T-helper 1 cell (primary cell): ENCODE results near the gene C10orf67.
A peak's percentile ranks its signal among the peaks of the same experiment; 100 is the strongest.
"Not testable (repeated sequence)": the region's sequence is repeated elsewhere in the genome, so short reads cannot be mapped to it uniquely, and the experiment has no call there.

Experiments used
- DNase-seq, 5 donors: peaks; one replicate each; pipeline ENCODE4 v3.0.0-alpha.2; 2012 to 2020

Gene C10orf67

DNA sequence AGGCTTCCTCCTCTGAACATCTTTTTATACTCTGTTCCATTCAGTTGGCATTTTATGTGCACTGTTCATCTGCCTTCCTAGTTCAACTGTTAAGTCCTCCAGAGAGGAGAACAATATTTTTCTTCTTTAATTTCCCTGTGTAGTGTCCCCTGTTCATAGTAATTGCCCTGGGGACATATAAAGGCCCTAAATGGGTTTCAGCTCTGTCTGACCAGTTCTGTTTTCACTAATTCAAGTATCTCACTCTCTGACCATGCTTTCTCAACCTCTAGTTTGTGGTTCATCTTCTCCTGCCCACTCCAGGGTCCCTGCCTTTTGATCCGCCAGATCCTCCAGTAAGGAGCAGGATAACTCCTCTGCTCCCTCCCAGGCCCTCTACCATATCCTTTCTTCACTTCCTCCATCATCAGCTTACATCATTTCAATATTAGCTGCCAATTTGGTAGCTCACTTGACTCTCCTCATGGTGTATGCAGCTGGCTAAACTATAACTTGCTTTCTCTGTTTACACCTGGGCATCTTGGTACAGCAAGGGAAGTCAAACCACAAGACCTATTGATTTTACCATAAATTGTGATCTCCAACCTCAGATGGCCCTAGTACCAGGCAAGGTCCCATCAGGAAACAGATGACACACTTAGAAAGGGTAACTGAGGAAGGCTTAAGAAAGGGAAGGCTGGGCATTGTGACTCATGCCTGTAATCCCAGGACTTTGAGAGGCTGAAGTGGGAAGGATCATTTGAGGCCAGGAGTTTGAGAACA is 17.7 kb upstream of the C10orf67 start:
- DNase-seq, result peak in 1 of 5 donors; percentile 19

DNA sequence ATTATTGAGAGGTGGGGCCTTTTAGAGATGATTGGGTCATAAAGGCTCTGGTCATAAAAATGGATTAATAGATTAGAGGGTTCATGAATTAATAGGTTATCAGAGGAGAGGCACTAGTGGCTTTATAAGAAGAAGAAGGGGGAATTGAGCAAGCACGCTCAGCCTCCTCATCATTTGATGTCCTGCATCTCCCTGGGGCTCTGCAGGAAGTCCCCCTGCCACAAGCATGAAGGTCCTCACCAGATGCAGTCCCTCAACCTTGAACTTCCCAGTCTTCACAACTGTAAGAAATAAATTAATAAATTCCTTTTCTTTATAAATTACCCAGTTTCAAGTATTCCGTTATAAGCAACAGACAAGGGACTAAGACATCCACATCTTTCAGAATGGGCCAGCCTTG is 17.1 kb upstream of the C10orf67 start:
- DNase-seq, result no peak

DNA sequence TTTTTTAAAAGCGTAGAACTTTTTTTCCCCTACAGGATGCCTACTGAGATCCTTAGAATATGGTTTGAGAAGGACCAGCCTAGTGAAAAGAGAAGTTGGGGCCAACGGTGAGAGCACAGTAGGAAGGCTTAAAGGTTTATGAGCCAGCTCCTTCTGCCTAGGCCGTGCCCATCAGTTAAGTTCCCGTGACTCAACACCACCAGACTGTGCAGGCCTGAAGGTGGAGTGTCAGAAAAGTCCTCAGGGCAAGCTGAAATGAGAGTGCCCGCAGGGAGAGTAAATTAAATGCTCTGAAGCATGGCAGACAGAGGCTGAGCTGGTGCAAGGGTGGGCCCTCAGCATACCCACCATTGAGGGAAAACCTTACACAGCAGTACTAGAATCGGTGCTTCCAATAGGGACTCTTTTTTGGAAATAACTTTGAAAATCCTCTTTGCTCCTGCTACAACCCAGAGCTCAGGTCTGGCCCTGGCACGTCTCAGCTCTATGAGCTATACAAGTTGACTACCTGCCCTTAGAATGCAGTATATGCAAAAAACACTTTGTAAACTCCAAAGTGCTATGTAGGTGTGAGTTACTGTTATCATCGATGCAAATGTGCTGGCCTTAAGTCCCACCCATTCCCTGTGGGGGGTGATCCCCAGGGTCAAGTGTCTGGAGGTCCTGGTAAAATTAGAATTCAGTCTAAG is 15.2 kb upstream of the C10orf67 start:
- no peak for DNase-seq

DNA sequence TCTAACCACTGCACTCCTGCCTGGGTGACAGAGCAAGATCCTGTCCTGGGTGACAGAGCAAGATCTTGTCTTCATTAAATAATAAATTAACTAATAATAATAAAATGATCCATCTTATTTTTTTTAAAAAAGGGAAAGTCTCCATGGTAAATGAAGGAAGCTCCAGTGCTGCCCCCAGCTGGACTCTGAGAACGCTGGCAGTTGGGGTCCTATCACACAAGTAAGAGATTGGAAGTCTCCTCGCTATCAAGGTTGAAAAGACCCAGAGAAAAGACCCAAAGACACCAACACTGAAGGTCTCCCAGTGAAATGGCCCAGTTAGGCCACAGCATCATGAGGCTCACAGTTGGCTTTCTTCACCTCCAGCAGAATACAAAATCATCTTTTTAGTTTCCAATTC is 13.8 kb upstream of the C10orf67 start:
- DNase-seq, result no peak

DNA sequence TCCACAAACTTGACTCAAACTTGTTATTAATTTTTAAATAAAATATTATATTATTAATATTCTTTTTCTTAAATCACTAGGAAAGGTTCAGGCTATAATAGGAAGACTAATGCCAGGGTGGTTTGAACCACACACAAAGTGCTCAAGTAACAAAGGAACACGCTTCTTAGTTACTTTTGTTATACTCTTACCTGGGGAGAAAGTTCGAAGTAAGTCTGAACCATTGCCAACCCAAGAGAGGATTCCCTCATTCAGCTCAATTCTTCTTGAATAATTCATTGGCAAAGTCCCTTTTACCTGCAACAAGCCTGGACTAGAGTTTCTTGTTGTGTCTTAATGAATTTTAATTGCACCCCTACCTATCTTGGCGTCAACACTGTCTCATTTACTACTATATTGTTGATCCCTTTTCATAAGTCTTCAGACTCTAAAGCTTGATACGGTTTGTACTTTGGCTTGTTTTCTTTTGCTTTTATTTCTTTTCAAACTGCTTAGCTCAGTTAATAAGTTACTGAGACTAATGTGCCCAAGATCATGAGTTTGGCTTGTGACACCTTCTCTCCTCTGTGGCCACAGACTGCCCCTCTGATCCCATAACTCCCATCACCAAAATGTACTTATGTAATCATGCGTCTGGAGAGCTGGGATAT is 10.2 kb upstream of the C10orf67 start:
- DNase-seq, result no peak

DNA sequence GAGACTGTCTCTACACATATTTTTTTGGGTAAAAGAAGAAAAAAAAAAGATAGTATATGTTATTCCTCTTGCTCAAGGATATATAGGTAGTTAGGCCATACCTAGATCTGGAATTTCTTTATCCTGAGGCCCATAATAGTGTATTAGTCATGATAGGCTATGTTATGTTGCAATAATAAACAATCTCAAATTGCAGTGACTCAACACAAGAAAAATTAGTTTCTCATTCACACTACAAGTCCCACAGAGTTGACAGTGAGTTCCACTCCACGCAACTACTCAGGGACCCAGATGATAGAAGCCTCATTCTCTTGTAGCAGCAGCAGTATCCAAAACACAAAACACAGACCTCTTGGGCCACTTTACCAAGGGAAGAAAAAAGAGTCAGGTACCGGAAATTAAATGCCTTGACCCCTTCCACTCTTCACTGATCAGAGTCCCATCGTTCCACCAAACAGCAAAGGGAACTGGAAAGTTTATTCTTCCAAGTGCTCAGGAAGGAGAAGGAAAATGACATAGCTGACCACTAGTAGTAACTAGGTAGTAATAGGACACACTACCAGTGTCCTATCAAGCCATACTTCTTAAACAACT is 7.4 kb upstream of the C10orf67 start:
- DNase-seq, result no peak

DNA sequence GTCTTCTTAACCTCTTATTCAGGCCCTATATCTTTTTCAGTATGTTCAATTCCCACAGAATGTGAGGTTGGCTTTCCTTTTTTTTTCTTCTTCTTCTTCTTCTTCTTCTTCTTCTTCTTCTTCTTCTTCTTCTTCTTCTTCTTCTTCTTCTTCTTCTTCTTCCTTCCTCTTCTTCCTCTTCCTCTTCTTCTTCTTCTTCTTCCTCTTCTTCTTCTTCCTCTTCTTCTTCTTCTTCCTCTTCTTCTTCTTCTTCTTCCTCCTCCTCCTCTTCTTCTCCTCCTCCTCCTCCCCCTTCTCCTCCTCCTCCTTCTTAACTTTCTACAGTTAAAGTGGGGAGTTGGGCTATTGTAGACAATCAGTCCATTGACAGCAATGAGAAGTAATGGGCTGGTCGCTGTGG is 6.1 kb upstream of the C10orf67 start:
- DNase-seq, result not testable (repeated sequence)

DNA sequence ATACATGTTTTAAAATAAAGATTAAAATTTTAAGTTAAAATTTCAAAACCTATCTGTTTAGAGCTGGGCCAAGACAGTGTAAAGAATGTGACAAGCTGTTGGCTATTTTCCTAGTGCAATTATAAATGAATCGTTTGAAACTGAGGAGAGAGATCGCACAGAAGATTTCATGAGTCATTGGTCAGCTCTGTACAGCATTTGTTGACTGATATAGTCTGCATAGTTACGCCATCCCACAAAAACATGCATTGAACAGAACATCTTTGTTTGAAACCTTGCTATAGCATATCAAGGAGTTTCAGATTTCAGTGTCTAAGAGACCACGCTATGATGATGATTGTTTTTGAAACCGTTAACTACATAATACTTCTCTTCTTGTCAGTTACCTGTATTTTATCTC is 1.3 kb upstream of the C10orf67 start:
- no peak for DNase-seq

DNA sequence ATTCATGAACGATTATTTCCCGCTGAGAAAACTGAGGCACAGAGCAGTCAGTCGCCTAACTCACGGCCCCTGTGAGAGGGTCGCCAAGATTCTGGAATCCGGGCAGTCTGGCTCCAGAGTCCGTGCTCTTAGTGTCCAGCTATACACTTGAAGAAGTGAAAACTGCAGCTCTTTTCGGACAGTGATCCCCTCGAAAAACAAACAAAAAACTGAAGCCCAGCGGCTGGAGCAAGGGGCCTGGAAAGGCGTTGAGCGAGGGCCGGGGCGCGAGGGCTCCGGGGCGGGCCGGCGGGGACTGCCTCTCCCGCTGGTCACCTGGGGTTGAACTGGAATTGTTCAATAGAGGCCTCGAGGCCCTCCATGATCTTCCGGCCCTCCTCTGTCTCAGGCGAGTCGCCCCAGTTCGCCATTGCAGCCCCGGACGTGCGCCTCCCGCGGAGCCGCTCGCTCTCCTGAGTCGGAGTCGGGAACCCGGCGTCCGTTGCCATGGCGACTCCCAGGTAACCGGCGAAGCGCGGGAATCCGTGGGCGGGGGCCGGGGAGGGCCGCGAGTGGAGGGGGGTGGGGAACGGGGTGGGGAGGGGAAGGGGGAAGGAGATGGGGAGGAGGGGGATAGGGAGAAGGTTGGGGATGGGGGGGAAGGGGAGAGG is 881 bp downstream of the C10orf67 start:
- DNase-seq, result peak; percentile 15 to 45 (median 38)

DNA sequence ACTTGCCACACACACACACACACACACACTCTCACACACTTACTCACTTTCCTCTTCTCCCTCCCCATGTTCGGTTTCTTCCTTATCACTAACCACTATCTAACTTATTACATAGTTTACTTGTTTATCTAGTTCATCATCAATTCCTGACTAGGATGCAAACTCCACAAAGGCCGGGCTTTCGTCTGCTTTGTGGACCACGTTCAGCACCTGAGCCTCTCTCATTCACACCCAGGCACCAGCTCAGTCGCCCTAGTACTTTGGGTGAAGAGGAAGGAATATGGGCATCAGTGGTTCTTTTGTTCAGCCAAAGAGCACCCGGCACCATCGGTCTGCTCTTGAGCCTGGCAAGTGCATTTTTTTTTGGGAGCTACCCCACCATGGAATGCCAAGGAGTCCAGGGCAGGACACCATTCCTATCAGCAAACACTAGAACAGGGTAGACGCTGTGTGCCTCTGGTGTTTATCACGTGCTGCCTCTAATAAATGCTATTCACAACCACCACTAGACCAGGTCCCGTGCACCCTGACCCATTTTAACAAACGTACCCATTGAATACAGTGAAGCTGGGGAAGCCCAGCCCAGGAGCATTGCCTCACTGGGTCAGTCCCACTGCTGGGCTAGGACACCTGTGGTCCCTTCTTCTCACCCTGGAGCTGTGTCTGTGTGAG is 2.2 kb downstream of the C10orf67 start:
- DNase-seq, result no peak

DNA sequence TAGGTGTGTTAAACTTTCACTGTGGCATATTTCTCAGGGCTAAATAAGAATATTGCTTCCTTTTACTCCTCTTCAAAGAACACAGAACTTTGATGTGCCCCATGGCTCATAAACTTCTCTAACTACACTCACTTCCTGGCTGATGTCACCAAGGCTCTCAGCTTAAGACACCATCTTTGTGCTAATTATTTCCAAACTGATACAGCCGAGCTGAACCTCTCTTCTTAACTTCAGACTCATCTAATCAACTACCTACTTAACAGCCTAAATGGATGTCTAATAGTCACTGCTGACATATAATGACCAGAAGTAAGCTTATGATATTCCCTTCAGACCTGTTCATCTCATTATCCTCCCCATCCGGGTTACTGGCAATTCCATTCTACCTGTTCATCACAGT is 3.6 kb downstream of the C10orf67 start:
- DNase-seq, result peak in 1 of 5 donors; percentile 43

DNA sequence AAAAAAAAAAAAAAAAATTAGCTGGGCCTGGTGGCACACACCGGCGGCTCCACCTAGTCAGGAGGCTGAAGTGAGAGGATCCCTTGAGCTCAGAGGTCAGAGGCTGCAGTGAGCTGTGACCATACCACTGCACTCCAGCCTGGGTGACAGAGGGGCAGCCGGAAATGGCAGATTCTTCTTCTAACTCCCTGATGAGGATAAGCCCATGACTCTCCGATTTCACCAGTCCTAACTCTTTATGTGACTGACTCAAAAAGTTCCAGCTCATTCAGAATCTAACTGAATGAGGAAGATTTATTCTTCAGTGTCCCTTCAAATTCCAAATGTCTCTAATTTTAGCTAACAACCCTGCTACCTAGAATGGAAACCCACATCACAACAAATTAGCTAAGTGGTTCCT is 4.2 kb downstream of the C10orf67 start:
- no peak for DNase-seq

DNA sequence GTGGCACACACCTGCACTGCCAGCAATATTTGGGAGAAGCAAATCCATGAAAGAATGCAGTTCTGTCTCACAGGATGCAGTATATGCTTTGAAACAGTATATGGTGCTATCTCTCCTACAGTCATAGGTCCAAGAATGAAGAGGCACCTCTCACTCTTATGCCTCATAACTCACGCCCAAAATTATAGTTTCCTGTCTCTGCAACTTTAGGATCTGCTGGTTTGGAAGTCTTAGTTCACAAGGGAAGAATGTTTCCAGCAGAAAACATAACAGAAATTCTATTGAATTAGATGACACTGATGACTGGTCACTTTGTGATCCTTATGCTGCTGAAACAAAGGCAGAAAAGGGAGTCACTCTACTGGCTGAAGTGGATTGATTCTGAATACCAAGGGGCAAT is 5.7 kb downstream of the C10orf67 start:
- DNase-seq, result no peak

DNA sequence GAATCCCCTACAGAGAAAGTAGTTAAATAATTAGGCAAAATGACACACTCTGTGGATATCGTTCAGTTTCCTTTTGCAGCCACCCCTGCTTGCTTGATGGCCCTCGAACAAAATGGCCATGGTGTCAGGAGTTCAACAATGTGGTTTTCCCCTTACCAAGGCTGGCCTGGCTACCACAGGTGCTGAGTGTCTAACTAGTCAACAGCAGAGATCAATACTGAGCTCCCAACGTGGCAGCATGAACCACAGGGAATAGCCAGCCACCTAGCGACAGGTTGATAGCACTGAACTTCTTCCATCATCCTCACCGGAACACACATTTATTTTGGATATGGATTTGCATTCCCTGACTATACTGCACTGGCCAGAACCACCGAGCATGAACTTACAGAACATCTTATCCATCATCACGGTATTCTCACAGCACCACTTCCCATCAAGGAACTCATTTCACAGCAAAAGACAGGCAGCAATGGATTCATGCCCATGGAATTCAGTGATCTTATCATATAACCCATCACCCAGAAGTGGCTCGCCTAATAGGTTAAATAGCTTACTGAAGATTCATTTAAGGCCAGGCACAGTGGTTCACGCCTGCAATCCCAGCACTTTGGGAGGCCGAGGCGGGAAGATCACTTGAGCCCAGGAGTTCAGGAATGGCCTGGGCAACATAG is 6.3 kb downstream of the C10orf67 start:
- DNase-seq, result no peak

DNA sequence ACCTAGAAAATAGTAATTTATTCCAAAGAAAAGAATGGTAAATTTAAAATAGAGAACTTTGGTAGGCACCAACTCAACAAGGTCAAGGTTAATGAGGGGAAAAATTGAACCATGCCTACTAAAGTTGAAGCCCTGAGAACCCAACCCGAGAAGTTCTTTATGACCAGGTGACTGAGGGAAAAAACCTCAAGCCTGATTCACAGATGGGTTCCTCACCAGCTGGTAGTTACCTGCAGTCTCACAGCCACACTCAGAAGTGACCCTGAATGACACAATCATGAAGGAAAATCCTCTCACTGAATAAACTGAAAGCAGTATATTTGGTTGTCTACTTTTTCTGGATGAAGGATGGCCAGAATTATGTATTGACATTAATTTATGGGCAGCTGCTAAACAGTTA is 7.0 kb downstream of the C10orf67 start:
- DNase-seq, result no peak

DNA sequence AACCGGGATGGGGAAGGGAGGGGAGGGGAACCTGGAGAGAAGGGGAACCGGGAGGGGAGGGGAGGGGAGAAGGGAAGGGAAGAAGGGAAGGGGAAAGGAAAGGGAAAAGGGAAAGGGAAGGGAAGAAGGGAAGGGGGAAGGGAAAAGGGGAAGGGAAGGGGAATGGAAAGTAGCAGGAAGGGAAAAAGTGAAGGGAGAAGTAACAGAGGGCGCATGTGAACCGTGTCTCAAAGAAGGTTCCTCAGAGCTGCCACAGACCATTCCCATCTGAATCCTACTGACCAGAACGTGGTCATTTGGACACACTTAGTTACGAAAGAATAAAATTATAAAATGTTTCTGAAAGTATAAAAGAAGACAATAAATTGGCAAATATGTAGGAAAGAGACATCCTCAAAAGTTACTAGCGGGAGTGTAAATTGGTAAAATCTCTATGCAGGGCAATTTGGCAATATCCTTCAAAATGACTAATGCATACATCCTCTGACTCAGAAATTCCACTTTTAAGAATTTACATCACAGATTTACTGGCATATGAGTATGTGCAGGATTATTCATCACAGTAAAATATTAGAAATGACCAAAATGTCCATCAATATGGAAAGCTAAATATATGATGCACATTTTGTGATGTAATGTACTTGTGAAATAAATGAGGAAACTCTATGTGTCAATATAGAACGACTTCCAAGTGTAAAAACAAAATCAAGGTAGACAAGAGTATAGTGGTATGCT is 12.9 kb downstream of the C10orf67 start:
- DNase-seq, result peak in 1 of 5 donors; percentile 23

DNA sequence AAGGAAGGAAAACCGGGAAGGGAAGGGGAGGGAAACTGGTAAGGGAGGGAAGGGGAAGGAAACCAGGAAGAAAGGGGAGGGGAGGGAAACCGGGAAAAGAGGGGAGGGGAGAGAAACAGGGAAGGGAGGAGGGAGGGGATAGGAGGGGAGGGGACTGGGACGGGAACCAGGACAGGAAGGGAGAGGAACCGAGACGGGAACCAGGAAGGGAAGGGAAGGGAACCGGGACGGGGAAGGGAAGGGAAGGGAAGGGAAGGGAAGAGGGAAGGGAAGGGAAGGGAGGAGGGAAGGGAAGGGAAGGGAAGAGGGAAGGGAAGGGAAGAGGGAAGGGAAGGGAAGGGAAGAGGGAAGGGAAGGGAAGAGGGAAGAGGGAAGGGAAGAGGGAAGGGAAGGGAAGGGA is 13.6 kb downstream of the C10orf67 start:
- DNase-seq, result no peak

DNA sequence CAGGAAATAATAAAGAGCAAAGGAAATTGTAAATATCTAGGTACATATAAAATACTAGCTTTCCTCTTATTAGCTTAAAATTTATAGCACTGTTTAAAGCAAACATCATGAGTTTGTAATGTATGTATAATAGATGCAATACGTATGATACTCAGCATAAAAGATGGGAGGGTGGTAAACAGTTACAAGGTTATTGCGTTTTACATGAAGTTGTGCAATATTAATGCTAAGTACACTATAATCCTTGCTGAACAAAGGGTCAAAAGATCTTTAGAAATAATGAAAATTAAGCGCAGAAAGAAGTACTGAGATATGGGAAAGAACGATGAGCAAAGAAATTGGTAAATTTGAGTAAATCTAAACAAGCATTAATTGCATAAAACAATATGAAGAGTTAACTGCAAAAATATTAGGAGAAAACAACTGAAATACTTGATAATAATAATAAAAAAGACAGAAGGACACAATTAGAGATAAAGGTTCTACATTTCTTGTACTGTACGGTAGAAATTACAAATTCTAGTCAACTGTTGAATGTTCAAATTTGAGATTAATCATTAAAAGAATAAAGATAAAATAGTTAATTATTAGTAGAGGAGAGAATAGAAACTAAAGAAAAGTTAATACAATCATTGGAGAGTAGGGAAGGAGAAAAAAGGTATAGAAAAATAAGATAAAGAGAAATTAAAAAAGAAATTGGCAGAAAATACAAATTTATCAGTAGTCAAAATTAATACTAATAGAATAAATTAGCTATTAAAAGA is 17.9 kb downstream of the C10orf67 start:
- no peak for DNase-seq

DNA sequence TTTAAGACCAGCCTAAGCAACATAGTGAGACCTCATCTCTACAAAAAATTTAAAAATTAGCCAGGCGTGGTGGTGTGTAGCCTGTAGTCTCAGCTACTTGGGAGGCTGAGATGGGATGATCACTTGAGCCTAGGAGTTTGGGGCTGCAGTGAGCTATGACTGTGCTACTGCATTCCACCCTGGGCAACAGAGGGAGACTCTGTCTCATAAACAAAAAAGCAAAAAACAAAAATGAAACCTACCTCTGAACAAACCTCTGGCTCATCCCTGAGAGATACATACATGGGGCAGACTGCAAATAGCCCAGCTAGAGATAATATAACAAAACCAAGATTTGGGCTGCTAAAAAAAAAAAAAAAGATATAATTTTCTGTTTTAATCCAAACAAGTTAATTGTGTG is 19.5 kb downstream of the C10orf67 start:
- peak in 1 of 5 donors; percentile 57 for DNase-seq

DNA sequence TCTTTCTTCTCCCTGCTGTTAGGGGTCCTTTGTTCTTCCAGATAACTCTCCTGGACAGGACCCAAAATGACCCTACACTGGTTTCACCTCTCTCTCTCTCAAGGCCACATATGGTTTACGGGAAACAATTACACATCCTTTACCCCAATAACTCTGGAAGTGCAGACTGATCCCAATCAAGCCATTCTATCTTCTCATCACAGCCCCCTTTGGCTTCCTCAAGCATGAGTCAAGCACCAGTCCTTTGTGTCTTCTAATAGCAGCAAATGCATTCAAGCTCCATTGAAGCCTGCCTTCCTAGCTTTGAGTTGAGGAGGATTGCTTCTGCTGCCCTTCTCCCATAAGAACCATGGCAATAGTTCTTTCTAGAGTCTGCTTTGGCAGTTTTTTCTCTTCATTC is 20.2 kb downstream of the C10orf67 start:
- no peak for DNase-seq
